AG04450 (cell line): Measurements from ENCODE around the gene OPN3. TPM values are rescaled to one million over a fixed set of nuclear protein-coding genes. Genes with fewer than 3 reads are reported as not detected.
"Not testable (repeated sequence)": the region's sequence is repeated elsewhere in the genome, so short reads cannot be mapped to it uniquely, and the experiment has no call there.

ENCODE experiments used
- CTCF ChIA-PET: fragments of 300-600, 350-600 bp; formaldehyde crosslinking; extraction: SDS; loops from one replicate; lab custom pipeline; 2022; ENCODE audit warnings: antibody characterized with exemption, inconsistent platforms; lab: Charles Lee
- POLR2A ChIA-PET: fragments of 350-600 bp; formaldehyde crosslinking; extraction: SDS; loops from one replicate; lab custom pipeline; 2021; ENCODE audit warnings: antibody characterized with exemption, inconsistent platforms; lab: Yijun Ruan, JAX
- DNase-seq: peaks from one replicate; pipeline ENCODE4 v3.0.0-alpha.2; 2011; ENCODE audit warnings: low read depth, low spot score
- H3K27ac ChIP-seq: one replicate; pipeline ENCODE4 v1.5.1; 2012; ENCODE audit warnings: low read depth, low read length, control low read depth
- H3K27me3 ChIP-seq: one replicate; pipeline ENCODE4 v1.6.0; 2012; ENCODE audit warnings: low read length; ENCODE audit not compliant: control insufficient read depth, insufficient read depth
- H3K4me3 ChIP-seq: 2 replicates; pipeline ENCODE4 v1.5.1; 2011; ENCODE audit warnings: mild to moderate bottlenecking, low read depth, low read length, control low read depth
- H3K9me3 ChIP-seq: 2 replicates; pipeline ENCODE4 v1.5.1; 2012; ENCODE audit warnings: low read length; ENCODE audit not compliant: control insufficient read depth, insufficient read depth
- CTCF ChIP-seq: IDR thresholded peaks from 2 replicates; pipeline ENCODE4 v1.5.1; 2011; ENCODE audit warnings: low read depth, low read length, control low read depth, inconsistent platforms
- polyA minus RNA-seq: library from RNA; depleted of rRNA, polyadenylated mRNA; stranded (reverse); fragments of >200 nt; gene quantifications from 2 replicates; pipeline ENCODE4 v1.2.3, GENCODE V29; 2011; rRNA and poly(A)+ RNA removed
- polyA plus RNA-seq: library from polyadenylated mRNA; depleted of rRNA; stranded (reverse); fragments of >200 nt; gene quantifications from 2 replicates; pipeline ENCODE4 v1.2.3, GENCODE V29; 2011; rRNA removed

OPN3 gene, protein sequence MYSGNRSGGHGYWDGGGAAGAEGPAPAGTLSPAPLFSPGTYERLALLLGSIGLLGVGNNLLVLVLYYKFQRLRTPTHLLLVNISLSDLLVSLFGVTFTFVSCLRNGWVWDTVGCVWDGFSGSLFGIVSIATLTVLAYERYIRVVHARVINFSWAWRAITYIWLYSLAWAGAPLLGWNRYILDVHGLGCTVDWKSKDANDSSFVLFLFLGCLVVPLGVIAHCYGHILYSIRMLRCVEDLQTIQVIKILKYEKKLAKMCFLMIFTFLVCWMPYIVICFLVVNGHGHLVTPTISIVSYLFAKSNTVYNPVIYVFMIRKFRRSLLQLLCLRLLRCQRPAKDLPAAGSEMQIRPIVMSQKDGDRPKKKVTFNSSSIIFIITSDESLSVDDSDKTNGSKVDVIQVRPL
- polyA plus RNA-seq (57.1 and 70.1 TPM in 2 replicates), polyA minus RNA-seq (19.3 and 26.8 TPM in 2 replicates)

GRCh38 chr1:241640149-241640866 lies at the start of gene OPN3, which contains the start of gene CHML:
TSS of gene OPN3 (minus strand) at chr1:241640369. CDS start at chr1:241640254, 115 bp downstream.
TSS of gene CHML (minus strand) at chr1:241640369. CDS start at chr1:241635766, 4,603 bp downstream.
- TF ChIP-seq CTCF: no peak
- Histone ChIP-seq H3K27me3 (no peaks in the 10 kb centered on the region), H3K27ac (peak within 1 kb of the TSS; percentile 77), H3K4me3 (peak within 1 kb of the TSS; percentile 95), H3K9me3 (no peaks in the 10 kb centered on the region; the same call in 1 of the 2 replicates)
- ChIA-PET POLR2A (interaction anchor here (0.6 to 1.5 kb wide), 7 partner anchors 13 to 1406 kb away, joined by 3 to 7 read pairs (median 4); partner anchors contain the start of gene EXO1), CTCF (interaction anchor here (1.0 to 2.8 kb wide), 4 partner anchors 13 to 185 kb away, joined by 4 to 23 read pairs (median 4); no protein-coding TSS in a partner anchor)
- peak; percentile 57 for DNase-seq

DNA sequence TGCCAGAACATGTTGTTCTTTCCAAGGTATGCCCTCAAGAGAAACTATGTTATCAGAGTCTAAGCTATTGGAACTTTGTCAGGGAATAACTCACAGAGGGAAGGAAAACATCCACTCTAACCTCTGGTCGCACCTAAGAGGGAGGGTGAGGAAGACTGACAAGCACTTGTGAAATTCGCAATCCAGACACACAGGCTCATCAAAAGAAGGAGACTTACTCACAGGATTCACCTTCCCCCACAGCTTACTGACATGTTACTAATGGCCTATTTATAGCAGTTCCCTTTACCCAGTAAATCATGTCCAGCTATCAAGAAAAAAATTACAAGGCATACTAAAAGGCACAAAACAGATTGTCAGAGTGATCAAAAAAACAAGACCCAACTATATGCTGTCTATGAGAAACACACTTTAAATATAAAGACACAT lies 48.8 kb upstream of the OPN3 start:
- DNase-seq: no peak
- H3K27ac ChIP-seq: no peak overlapping the region
- ChIA-PET POLR2A (no interaction called here), CTCF (no interaction called here)
- TF ChIP-seq CTCF: no peak
- H3K9me3 ChIP-seq: no peaks in the 10 kb centered on the region
- H3K27me3 ChIP-seq: no peaks in the 10 kb centered on the region
- H3K4me3 ChIP-seq: no peak overlapping the region

DNA sequence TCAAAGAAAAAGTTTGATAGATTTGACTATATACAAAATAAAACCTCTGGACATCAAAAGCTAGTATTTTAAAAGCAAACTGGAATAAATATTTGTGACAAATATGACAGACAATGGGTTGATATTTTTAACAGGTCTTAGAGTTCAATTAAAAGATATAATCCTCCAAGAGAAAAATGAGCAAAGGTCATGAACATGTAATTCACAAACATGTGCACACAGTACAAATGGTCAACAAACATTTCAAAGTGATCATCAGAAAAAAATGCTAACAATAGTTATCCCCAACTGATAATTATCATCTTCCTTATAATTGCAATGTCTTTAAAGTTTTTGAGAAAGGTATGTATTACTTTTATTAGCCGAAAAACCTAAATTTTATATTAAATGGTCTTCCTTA lies 43.9 kb upstream of the OPN3 start:
- TF ChIP-seq CTCF: no peak
- DNase-seq: no peak
- H3K4me3 ChIP-seq: no peak overlapping the region
- H3K27ac ChIP-seq: no peak overlapping the region
- no peaks in the 10 kb centered on the region for H3K27me3 ChIP-seq
- no peaks in the 10 kb centered on the region for H3K9me3 ChIP-seq
- POLR2A ChIA-PET: no interaction called here
- CTCF ChIA-PET: interaction anchor here (1.0 kb wide), 1 partner anchor 17 kb away, joined by 3 read pairs; no protein-coding TSS in a partner anchor

DNA sequence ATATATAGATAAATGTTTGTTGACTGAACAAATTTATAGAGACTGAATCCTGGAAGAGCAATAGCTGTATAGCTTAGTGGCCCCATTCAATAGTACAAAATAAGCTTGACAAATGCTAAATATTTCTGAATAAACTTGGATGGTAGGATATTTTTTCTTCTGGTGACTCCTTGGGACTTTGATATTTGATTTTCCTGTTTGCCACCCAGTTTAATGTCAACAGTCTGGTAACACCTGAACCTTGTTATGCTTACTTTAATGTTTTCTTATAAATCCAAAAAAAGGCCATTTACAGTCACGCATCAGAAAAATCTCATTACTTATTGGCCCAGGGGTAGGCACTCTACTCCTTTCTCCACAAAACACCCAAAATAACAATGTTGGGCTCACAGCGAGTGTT lies 42.8 kb upstream of the OPN3 start:
- CTCF ChIA-PET: no interaction called here

GRCh38 chr1:241681861-241682448 lies 41.8 kb upstream of the OPN3 start:
- H3K27ac ChIP-seq, CTCF ChIA-PET, DNase-seq, H3K27me3 ChIP-seq, H3K9me3 ChIP-seq, H3K4me3 ChIP-seq, POLR2A ChIA-PET: not testable (repeated sequence)

More for the DNA sequence above, 42.8 kb upstream of the OPN3 start:
- no peaks in the 10 kb centered on the region for H3K9me3 ChIP-seq
- no peak for TF ChIP-seq CTCF
- DNase-seq: no peak
- H3K4me3 ChIP-seq: no peak overlapping the region
- POLR2A ChIA-PET: no interaction called here
- no peaks in the 10 kb centered on the region for H3K27me3 ChIP-seq
- H3K27ac ChIP-seq: no peak overlapping the region
